T1000 (cell line): ENCODE measurements around the gene CAPN10.
"Not testable (repeated sequence)": the region's sequence is repeated elsewhere in the genome, so short reads cannot be mapped to it uniquely, and the experiment has no call there.

Source experiments
- DNase-seq: peaks from one replicate; lab custom pipeline; 2025; ENCODE audit warnings: mixed read lengths; lab: John Stamatoyannopoulos, UW

The CAPN10 gene, protein sequence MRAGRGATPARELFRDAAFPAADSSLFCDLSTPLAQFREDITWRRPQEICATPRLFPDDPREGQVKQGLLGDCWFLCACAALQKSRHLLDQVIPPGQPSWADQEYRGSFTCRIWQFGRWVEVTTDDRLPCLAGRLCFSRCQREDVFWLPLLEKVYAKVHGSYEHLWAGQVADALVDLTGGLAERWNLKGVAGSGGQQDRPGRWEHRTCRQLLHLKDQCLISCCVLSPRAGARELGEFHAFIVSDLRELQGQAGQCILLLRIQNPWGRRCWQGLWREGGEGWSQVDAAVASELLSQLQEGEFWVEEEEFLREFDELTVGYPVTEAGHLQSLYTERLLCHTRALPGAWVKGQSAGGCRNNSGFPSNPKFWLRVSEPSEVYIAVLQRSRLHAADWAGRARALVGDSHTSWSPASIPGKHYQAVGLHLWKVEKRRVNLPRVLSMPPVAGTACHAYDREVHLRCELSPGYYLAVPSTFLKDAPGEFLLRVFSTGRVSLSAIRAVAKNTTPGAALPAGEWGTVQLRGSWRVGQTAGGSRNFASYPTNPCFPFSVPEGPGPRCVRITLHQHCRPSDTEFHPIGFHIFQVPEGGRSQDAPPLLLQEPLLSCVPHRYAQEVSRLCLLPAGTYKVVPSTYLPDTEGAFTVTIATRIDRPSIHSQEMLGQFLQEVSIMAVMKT

DNA sequence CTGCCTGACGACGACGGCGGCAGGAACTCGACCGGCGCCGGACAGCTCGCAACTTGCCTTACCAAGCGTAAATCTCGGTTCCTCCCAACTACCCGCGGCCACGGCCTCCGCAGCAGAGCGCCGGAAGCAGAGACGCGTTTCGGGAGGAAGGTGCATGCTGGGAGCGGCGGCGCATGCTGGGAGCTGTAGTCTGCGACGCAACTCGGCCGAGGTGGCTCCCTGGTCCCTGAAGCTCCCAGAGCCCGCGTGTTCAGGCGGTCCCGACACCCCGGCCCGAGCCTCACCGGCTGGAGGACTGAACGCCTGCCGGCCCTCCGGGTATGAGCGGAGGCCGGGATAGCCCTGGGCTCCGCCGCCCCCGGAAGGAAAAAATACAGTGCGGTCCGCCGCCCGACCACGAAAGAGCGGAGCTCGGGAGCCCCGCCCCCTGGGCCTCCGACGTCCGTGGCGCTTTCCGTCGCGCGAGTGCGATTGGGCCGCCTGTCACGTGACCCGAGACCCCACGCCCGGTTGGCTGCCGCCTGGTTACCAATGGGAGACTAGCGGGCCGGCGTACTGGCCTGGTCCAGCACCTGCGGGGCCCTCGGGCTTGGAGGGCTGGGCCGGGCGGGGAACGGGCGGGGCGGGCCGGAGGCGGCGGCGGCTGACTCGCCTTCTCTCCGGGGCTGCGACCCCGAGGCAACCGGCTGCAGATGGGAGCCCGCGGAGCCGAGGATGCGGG is at the start of gene CAPN10:
CAPN10 (plus strand) TSS at position 537 of the 721 bp plus-strand sequence; CDS start at position 715, 178 bp downstream.
- peak; percentile 93 for DNase-seq

DNA sequence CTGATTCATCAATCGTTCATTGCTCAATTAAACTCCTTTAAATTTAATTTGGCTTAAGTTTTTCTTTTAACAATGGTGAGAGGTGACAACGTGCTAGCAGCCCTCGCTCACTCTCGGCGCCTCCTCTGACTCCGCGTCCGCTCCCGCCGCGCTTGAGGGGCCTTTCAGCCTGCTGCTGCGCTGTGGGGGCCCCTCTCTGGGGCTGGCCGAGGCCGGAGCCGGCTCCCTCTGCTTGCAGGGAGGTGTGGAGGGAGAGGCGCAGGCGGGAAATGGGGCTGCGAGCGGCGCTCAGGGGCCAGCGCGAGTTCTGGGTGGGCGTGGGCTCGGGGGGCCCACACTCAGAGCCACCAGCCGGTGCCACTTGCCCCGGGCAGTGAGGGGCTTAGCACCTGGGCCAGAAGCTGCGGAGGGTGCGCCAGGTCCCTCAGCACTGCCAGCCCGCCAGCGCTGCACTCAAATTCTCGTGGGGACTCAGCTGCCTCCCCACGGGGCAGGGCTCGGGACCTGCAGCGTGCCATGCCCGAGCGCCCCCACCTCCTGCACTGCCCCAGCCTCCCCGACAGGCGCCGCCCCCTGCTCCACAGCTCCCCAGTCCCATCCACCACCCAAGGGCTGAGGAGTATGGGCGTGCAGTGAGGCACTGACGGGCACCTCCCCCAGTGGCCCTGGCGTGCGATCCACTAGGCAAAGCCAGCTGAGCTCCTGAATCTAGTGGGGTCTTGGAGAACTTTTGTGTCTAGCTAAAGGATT is 48.3 kb upstream of the CAPN10 start:
- no peak for DNase-seq

DNA sequence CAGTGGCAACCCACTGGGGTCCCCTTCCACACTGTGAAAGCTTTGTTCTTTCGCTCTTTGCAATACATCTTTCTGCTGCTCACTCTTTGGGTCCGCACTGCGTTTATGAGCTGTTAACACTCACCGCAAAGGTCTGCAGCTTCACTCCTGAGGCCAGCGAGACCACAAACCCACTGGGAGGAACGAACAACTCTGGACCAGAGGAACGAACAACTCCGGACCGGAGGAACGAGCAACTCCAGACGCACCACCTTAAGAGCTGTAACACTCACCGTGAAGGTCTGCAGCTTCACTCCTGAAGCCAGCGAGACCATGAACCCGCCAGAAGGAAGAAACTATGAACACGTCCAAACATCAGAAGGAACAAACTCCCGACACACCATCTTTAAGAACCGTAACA is 47.4 kb upstream of the CAPN10 start:
- DNase-seq: not testable (repeated sequence)

DNA sequence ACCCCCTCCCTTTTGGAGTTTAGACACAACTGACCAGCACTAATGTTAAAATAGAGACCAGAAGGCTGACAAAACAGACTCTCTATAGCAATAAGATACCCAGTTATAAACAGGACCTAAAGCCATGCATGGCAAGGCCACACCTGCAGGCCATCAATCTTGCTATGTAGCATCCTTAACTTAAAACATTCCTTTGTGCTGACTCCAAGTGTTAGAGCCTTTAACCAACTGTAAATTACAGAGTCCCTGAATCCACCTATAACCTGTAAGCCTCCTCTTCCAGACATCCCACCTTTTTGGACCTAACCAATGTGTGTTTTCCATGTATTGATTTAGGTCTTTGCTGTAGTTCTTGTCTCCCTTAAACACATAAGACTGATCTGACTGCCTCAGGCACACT is 46.6 kb upstream of the CAPN10 start:
- DNase-seq: no peak

DNA sequence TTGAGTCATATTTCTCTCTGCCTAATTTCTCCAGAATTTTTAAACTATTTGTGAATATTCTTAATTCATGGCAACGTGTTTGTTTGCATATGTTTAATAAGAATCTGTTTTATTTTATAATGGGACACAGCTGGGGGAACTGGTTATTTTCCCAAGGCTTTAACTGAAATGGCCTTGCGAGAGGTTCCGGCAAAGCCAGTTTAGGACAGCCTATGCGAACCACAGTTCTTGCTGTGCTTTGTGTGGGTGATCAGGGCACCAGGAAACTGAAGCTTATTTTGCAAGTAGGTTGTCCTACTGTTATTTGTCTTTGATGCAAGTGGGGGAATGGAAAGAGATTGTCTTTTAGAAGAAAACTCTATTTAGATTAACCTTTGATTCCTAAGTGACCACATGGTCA is 35.2 kb upstream of the CAPN10 start:
- no peak for DNase-seq

DNA sequence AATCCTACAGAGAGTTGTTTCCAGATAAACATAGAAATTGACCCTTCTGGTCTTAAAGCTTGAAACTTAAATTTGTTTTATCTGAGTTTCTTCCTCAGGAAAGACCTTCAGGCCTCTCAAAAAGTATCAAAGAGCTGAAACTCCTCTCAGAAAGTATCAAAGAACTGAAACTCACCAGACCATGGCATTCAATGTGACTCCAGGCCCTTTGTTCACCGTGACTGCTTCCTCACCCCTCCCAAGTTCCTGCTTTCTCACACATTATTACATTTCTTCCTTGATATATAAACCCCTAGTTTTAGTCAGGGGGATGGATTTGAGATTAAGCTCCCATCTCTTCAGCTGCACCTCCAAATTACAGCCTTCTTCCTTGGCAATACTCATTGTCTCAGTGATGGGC is 34.7 kb upstream of the CAPN10 start:
- no peak for DNase-seq

DNA sequence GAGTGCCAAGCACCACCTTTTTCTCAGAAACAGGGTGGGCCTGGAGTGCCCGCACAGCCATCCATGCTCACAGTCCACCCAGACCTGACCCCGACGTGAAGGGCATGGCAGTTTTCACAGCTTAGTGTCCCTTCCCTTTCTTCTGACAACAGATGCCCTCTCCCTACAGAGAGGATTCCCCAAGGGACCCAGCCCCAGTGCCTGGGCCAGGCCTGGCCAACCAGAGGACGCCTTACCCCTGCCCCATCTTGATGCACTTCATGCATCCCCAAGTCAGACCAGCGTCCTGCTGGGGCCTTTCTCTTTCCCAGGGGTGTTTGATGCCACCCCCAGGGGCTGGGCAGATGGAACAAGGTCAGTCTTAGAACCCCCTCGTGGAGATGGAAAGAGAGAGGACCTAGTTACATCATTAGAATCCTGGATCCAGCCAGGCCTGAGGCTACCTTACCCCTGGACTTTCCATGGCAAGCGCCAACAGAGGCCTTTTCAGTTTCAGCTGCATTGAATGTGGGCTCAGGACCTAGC is 32.5 kb upstream of the CAPN10 start:
- no peak for DNase-seq

DNA sequence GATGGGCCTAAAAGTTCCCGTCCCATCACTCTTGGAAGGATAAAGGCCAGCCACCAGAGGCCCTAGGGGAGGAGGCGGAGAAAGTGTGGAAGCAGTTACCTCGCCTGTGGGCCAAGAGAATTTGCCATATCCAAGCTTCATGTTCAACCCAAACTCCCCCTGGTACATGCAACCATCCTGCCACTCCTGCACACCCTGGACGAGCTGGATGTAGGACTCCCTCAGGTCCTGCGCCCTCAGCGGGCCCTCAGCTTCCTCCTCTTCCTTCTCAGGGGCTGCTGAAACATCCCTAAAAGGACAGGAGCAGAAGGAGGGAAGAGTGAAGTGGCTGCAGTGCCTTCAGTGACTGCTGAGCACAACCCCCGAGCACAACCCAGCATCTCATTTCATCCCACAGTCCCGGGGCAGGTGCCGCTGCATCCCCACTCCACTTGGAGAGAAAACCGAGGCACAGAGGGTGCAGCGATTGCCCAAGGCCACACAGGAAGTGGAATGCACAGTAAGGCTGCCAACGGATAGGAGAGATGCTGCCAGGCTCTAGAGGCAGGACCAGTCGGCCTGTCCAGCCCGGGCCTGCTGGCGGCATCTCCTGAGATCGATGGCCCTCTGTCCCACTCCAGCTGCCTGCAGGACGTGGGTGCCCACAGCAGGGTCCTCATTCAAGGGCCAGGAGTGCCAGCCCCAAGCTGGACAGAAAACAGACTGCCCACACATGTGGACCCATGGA is 31.6 kb upstream of the CAPN10 start:
- no peak for DNase-seq

DNA sequence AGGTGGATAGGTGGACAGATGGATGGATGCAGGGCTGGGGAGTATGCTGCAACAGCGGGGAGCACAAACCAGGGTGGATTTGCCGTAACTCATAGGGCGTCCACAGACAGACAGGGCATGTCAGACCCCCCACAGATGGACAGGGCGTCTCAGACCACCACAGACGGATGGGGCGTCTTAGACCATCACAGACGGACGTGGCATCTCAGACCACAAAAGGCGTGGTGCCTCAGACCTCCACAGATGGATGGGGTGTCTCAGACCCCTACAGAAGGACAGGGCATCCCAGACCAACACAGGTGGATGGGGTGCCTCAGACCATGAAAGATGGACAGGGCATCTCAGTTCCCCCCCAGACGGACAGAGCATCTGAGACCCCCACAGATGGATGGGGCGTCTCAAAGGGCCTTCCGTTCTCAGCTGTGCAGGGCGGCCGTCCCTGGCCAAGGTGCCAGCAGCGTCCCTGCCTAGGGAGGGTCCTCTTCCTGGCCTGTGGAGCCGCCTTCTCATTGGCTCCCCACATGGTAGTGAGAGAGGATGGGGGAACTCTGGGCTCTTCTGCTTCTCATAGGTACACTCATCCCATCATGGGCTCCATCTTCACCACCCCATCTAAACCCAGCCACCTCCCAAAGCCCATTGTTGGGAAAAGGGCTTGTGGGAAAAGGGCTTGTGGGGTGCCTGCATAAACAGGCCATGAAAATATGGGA is 30.8 kb upstream of the CAPN10 start:
- DNase-seq: no peak

DNA sequence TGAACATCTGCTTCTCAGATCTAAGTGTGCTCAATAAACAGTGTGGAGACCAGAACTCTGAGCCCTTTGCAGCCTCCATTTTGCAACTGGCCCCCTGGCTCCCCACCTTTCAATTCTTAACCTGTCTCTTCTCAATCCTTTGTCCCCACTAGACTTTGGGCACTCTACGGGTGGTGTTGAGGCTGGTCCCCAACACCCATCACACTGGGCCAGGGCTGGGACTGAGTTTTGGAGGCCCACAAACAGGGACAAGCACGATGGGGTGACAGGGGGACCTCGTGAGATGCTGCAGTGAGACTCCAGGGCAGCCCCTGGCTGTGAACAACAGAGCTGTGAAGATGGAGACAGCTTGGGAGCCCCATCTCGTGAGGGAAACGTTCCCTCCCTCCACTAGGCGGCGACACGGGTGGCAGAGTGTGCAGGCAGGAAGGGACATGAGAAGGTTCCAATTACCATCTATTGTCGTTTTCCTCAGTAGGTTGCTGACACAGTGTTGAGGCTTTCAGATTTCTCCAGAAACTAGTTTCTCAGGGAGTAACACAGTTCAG is 29.9 kb upstream of the CAPN10 start:
- no peak for DNase-seq

DNA sequence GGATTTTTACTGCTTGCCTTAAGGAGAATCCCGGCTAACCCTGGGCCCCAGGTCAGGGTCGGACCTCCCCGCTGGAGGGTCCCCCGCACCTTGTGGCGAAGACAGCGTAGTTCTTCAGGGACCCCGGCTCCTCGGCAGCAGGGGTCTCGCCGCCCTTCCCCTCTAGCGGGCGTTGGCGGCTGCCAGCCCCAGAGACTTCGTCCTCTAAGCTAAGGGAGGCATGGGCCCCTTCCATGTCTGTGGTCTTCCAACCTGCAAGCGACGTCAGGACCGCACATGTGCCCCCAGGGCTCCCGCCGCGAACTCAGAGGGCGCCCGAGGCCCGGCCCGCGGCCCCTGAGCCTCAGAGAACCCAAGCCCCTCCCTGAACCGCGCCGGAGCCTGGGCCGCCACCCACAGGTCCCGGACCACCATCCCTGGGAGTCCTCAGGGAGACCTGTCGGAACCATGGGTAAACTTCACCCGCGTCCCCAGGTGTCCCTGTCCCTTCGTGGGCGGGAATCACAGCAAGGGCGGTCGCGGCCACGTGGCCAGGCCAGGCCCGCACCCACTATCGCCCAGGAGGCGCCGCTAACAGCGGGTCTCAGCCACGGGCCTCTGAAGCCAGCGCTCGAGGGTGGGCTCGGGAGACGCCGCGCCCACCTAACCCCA is 29.3 kb upstream of the CAPN10 start:
- no peak for DNase-seq

DNA sequence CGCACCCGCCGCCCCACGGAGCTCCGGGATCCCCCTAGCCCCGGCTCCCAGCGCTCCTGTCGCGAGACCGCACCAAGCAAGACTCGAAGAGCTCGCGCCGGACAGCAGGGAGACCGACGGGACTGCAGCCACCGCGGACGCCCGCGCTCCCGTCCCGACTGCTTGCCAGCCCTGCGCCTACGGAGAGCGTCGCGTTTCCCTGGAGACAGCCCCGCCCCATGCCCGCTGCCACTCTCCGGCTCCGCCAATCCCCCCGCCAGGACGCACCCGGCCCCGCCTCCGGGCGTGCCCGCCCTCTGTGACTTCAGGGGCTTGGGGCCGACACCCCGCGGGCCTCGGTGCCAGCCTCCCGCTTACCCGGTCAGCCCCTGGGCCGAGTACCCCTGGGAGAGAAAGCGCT is 28.7 kb upstream of the CAPN10 start, which contains the start of gene ANKMY1:
ANKMY1 (minus strand) TSS at position 181 of the 400 bp plus-strand sequence. CDS start 653 bp downstream, outside the sequence.
- DNase-seq: peak; percentile 29

DNA sequence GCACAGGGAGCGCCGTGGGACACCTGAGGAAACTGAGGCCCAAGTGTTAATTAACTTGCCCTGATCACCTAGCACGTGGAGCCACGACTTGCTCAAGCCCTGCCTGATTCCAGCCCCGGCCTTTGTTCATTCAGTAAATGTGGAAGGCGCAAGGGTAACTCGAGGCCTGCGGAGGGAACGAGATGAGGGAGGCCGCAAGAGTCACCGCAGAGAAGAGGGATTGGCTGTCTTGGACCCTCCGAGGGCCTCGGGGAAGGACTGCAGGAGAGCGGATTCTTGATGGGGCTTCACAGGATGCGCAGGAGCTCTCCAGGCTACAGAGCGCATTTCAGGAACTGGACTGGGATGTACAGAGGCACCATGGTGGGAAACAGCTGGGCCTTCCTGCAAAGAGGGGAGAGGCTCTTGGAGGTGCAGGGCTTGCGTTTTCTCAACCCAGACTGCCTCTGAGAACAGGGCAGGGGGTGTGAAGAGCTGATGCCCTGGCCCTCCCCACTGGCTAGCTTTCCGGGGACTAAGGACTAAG is 28.2 kb upstream of the CAPN10 start:
- no peak for DNase-seq

DNA sequence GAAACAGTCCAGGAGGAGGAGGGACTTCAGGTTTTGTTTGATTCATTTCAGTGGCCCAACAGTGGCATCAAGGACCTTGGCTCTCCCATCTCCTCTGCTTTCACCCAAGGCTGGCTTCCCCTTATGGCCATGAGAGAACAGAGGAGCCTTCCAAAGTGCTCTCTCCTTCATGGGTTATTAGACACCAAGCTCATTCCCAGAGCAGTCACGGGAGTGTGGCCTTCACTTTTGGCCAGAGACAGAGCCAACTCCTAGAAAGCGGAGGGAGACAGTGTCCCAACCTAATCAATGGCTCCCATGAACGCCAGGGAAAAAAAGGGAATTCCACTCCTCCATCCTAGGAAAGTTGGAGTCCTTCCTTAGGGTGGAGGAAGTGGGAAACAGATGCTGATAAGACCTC is 27.2 kb upstream of the CAPN10 start:
- DNase-seq: no peak

DNA sequence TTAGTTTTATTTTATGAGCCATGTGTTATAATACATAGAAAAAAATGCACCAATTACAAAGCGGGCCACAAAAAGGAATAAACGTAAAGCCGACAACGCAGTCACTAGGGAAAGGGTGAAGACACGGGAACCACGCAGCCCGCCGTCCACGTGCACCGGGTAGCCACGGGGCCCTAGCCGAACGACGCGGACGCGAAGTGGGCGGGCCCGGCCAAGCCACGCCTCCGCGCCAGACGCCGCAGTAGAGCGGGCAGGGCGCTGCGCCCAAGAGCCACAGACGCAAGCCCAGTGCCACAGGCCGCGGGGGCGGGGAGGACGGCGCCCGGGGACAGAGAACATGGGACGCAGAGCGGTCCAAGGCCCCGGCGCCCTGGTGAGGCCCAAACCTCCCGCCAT is 26.5 kb upstream of the CAPN10 start, which contains the start of gene DUSP28:
DUSP28 (plus strand) TSS at position 274 of the 396 bp plus-strand sequence. CDS start 328 bp downstream, outside the sequence.
- peak; percentile 69 for DNase-seq

DNA sequence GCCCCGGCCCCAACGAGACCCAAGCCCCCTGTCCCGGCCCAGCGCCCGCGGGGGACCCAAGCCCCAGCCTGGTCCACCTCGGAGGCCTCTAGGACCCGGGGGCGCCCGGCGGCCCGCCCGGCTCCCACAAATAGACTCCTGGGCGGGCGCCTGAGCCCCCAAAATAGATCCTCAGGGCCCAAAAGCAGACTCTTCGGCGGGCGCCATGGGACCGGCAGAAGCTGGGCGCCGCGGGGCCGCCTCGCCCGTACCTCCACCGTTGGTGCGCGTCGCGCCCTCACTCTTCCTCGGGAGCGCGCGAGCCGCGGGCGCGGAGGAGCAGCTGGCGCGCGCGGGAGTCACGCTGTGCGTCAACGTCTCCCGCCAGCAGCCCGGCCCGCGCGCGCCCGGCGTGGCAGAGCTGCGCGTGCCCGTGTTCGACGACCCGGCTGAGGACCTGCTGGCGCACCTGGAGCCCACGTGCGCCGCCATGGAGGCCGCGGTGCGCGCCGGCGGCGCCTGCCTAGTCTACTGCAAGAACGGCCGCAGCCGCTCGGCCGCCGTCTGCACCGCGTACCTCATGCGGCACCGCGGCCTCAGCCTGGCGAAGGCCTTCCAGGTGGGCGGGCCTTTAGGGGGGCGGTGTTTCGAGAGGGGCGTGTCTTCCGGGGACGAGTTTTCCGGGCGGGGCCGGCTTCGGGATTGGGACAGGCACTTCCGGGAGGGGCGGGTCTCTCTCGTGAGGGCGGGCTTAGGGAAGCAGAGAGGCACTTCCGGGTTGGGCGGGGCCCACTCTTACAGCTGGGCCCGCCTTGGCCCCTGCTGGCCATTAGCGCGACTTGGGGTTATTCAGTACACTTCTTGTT is 25.8 kb upstream of the CAPN10 start:
- DNase-seq: peak; percentile 96

DNA sequence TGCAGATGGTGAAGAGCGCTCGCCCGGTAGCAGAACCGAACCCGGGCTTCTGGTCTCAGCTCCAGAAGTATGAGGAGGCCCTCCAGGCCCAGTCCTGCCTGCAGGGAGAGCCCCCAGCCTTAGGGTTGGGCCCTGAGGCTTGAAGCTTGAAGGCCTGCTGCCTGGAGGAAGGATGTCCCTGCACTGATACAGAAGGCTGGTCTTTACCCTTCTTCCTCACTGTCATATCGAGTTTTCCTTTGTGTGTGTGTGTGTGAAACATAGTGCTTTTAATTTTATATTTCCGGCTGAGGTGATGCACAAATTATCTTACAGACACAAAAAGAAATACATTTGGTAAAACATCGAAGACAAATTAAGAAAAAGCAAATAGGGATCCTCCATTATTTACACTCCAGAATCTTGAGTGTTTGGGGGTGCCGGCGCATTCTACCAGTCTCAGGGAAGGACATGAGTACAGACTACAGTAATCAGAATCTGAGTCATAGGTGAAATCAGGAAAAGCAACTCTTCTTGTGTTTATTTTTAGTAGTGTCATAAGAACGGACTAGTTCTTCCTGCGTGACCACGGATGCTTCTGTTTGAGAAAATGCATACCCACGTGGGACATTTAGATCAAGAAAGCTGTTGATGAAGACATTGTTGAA is 25.1 kb upstream of the CAPN10 start:
- no peak for DNase-seq

DNA sequence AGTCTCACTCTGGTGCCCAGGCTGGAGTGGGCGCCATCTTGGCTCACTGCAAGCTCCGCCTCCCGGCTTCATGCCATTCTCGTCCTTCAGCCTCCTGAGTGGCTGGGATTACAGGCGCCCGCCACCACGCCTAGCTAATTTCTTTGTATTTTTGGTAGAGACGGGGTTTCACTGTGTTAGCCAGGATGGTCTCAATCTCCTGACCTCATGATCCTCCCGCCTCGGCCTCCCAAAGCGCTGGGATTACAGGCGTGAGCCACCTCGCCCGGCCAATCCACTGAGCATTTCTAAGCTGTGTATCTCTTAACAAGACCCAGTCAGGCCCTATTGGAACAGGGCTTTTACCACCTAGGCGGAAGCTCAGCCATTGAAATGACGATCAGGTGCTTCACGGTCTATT is 23.3 kb upstream of the CAPN10 start:
- DNase-seq: not testable (repeated sequence)
